IMR-90 (cell line): ENCODE data around the gene GCK. TPM values are rescaled to one million over a fixed set of nuclear protein-coding genes. Genes with fewer than 3 reads are reported as not detected.

Experiments used
- ATAC-seq: fragments of 200-7000 bp; cut with Tn5 transposase; 2 replicates; pipeline ENCODE4 v1.9.1; 2020; ENCODE audit warnings: low read depth, mild to moderate bottlenecking, moderate library complexity
- BruUV-seq: library from RNA; stranded (reverse); fragments of 400-500 nt; replicated peaks from 2 replicates; lab custom pipeline; 2021; lab: Mats Ljungman, UMichigan
- CTCF ChIA-PET: fragments of 300-600 bp; formaldehyde crosslinking; extraction: SDS; loops from one replicate; lab custom pipeline; 2021; ENCODE audit warnings: antibody characterized with exemption; lab: Yijun Ruan, JAX
- POLR2A ChIA-PET: fragments of 300-600 bp; sonication (Branson Sonifier 250); formaldehyde crosslinking; loops from one replicate; lab custom pipeline; 2022; ENCODE audit warnings: antibody characterized with exemption; ENCODE audit not compliant: unreplicated experiment; lab: Charles Lee
- DNase-seq: peaks from one replicate; pipeline ENCODE4 v3.0.0; 2013
- H2AFZ ChIP-seq: replicated peaks from 2 replicates; pipeline ENCODE3; 2013; ENCODE audit warnings: low read length, mild to moderate bottlenecking; ENCODE audit not compliant: poor library complexity
- H2AK5ac ChIP-seq: 2 replicates; pipeline ENCODE4 v1.6.1; 2013; ENCODE audit warnings: low read depth, low read length, inconsistent platforms
- H2AK9ac ChIP-seq: replicated peaks from 2 replicates; pipeline ENCODE3; 2013; ENCODE audit warnings: mild to moderate bottlenecking, low read depth, low read length, moderate library complexity; ENCODE audit not compliant: poor library complexity
- H2BK120ac ChIP-seq: 2 replicates; pipeline ENCODE4 v1.6.1; 2013; ENCODE audit warnings: low read depth, low read length, inconsistent platforms
- H2BK15ac ChIP-seq: 3 replicates; pipeline ENCODE4 v1.6.1; 2013; ENCODE audit warnings: low read depth, low read length, inconsistent platforms
- H2BK20ac ChIP-seq: 2 replicates; pipeline ENCODE4 v1.6.1; 2013; ENCODE audit warnings: low read depth, mild to moderate bottlenecking, inconsistent platforms, low read length, moderate library complexity
- H2BK5ac ChIP-seq: 2 replicates; pipeline ENCODE4 v1.6.1; 2013; ENCODE audit warnings: mild to moderate bottlenecking, low read depth, low read length, inconsistent platforms; ENCODE audit not compliant: poor library complexity, severe bottlenecking
- H3K14ac ChIP-seq: replicated peaks from 2 replicates; pipeline ENCODE4 v1.6.1; 2013; ENCODE audit warnings: low read depth, low read length, inconsistent platforms
- H3K18ac ChIP-seq: 2 replicates; pipeline ENCODE4 v1.6.1; 2013; ENCODE audit warnings: low read depth, low read length, control low read depth
- H3K23ac ChIP-seq: 2 replicates; pipeline ENCODE4 v1.6.1; 2013; ENCODE audit warnings: low read depth, low read length, inconsistent platforms
- H3K27ac ChIP-seq: 2 replicates; pipeline ENCODE4 v1.5.1; 2013; ENCODE audit warnings: mild to moderate bottlenecking, control low read depth, low read length; ENCODE audit not compliant: insufficient read depth
- H3K27me3 ChIP-seq: 2 replicates; pipeline ENCODE4 v1.6.1; 2013; ENCODE audit warnings: low read length; ENCODE audit not compliant: control insufficient read depth, insufficient read depth
- H3K36me3 ChIP-seq: 2 replicates; pipeline ENCODE4 v1.6.1; 2013; ENCODE audit warnings: low read length, mixed read lengths; ENCODE audit not compliant: control insufficient read depth, insufficient read depth
- H3K4ac ChIP-seq: 2 replicates; pipeline ENCODE4 v1.6.1; 2013; ENCODE audit warnings: low read depth, low read length, inconsistent platforms
- H3K4me1 ChIP-seq: 2 replicates; pipeline ENCODE4 v1.6.1; 2013; ENCODE audit warnings: low read length, mixed read lengths; ENCODE audit not compliant: control insufficient read depth, insufficient read depth
- H3K4me2 ChIP-seq: 2 replicates; pipeline ENCODE4 v1.6.1; 2013; ENCODE audit warnings: low read depth, mild to moderate bottlenecking, control low read depth, low read length, moderate library complexity
- H3K4me3 ChIP-seq: 2 replicates; pipeline ENCODE4 v1.5.1; 2013; ENCODE audit warnings: low read depth, mild to moderate bottlenecking, control low read depth, low read length, moderate library complexity; ENCODE audit not compliant: insufficient read depth
- H3K56ac ChIP-seq: 2 replicates; pipeline ENCODE4 v1.6.1; 2013; ENCODE audit warnings: low read length, inconsistent platforms; ENCODE audit not compliant: insufficient read depth; ENCODE audit errors: extremely low read depth
- H3K79me1 ChIP-seq, 2 experiments: 2 replicates each; pipeline ENCODE4 v1.6.1; 2013; ENCODE audit warnings: low read length in 2 of 2, inconsistent platforms in 1 of 2, low read depth in 1 of 2
- H3K9ac ChIP-seq: 2 replicates; pipeline ENCODE4 v1.6.1; 2013; ENCODE audit warnings: low read depth, low read length, control low read depth
- H3K9me1 ChIP-seq: 2 replicates; pipeline ENCODE4 v1.6.1; 2013; ENCODE audit warnings: low read length, inconsistent platforms; ENCODE audit not compliant: insufficient read depth
- H3K9me3 ChIP-seq: 2 replicates; pipeline ENCODE4 v1.6.1; 2013; ENCODE audit warnings: low read length; ENCODE audit not compliant: control insufficient read depth, insufficient read depth
- H4K20me1 ChIP-seq: 2 replicates; pipeline ENCODE4 v1.6.1; 2013; ENCODE audit warnings: low read length, inconsistent platforms; ENCODE audit not compliant: insufficient read depth
- H4K5ac ChIP-seq: 2 replicates; pipeline ENCODE4 v1.6.1; 2013; ENCODE audit warnings: mild to moderate bottlenecking, low read depth, low read length, control low read depth
- H4K8ac ChIP-seq, 2 experiments: 2 replicates each; pipeline ENCODE4 v1.6.1; 2013; ENCODE audit warnings: low read depth in 2 of 2, low read length in 2 of 2, control low read depth in 1 of 2, inconsistent platforms in 1 of 2
- H4K91ac ChIP-seq: 2 replicates; pipeline ENCODE4 v1.6.1; 2013; ENCODE audit warnings: low read depth, low read length, inconsistent platforms; ENCODE audit not compliant: insufficient read depth
- BHLHE40 ChIP-seq: fragments of 150-350 bp; IDR thresholded peaks from 2 replicates; pipeline ENCODE4 v1.6.1; 2016; ENCODE audit warnings: mild to moderate bottlenecking, low read depth, low read length
- CEBPB ChIP-seq: IDR thresholded peaks from 2 replicates; pipeline ENCODE4 v1.6.1; 2012; ENCODE audit warnings: low read depth, low read length, improper control_type of control experiment
- CHD1 ChIP-seq: IDR thresholded peaks from 2 replicates; pipeline ENCODE4 v1.6.1; 2012; ENCODE audit warnings: low read depth, low read length, improper control_type of control experiment
- ELK1 ChIP-seq: fragments of 150-350 bp; IDR thresholded peaks from 2 replicates; pipeline ENCODE4 v1.6.1; 2016; ENCODE audit warnings: low read depth, mild to moderate bottlenecking, low read length, moderate library complexity, borderline replicate concordance
- FOS ChIP-seq: fragments of 150-350 bp; IDR thresholded peaks from 2 replicates; pipeline ENCODE4 v1.6.1; 2016; ENCODE audit warnings: low read depth, low read length
- MAFK ChIP-seq: IDR thresholded peaks from 2 replicates; pipeline ENCODE4 v1.6.1; 2012; ENCODE audit warnings: low read depth, low read length, improper control_type of control experiment
- MAZ ChIP-seq: IDR thresholded peaks from 2 replicates; pipeline ENCODE4 v1.6.1; 2012; ENCODE audit warnings: low read depth, mild to moderate bottlenecking, low read length, improper control_type of control experiment, moderate library complexity, borderline replicate concordance
- MXI1 ChIP-seq: IDR thresholded peaks from 2 replicates; pipeline ENCODE4 v1.6.1; 2012; ENCODE audit warnings: low read depth, mild to moderate bottlenecking, low read length, moderate library complexity, borderline replicate concordance
- NFE2L2 ChIP-seq: fragments of 150-350 bp; IDR thresholded peaks from 2 replicates; pipeline ENCODE4 v1.6.1; 2016; ENCODE audit warnings: low read depth, mild to moderate bottlenecking, low read length
- POLR2A ChIP-seq: IDR thresholded peaks from 2 replicates; pipeline ENCODE4 v1.6.1; 2012; ENCODE audit warnings: mild to moderate bottlenecking, low read depth, low read length
- RAD21 ChIP-seq: IDR thresholded peaks from 2 replicates; pipeline ENCODE4 v1.6.1; 2012; ENCODE audit warnings: low read length, improper control_type of control experiment
- RCOR1 ChIP-seq: IDR thresholded peaks from 2 replicates; pipeline ENCODE4 v1.6.1; 2012; ENCODE audit warnings: mild to moderate bottlenecking, low read length, improper control_type of control experiment; ENCODE audit not compliant: insufficient replicate concordance
- RFX5 ChIP-seq: IDR thresholded peaks from 2 replicates; pipeline ENCODE4 v1.8.0; 2012; ENCODE audit warnings: low read depth, mild to moderate bottlenecking, low read length, moderate library complexity
- SMC3 ChIP-seq: fragments of 150-350 bp; IDR thresholded peaks from 2 replicates; pipeline ENCODE4 v1.6.1; 2016; ENCODE audit warnings: low read depth, mild to moderate bottlenecking, antibody characterized with exemption, low read length, moderate library complexity
- USF2 ChIP-seq: fragments of 150-350 bp; IDR thresholded peaks from 2 replicates; pipeline ENCODE4 v1.6.1; 2017; ENCODE audit warnings: mild to moderate bottlenecking, antibody characterized with exemption, low read length, low read depth
- WGBS, 2 experiments: methylation state at CpG; one replicate each; pipeline versions ENCODE4 v1.1.5 to v1.1.7; 2013; ENCODE audit warnings: missing lambda C conversion rate in 2 of 2; ENCODE audit not compliant: insufficient read length in 1 of 2; ENCODE audit errors: extremely low coverage in 2 of 2; 5-methylcytosine and 5-hydroxymethylcytosine counted together
- dilution Hi-C: fragments of 300-500 bp; cut with HindIII; formaldehyde crosslinking; loops from one replicate; pipeline ENCODE4 v1.14.3; 2018; ENCODE audit warnings: low sequenced_read_pairs; ENCODE audit not compliant: unreplicated experiment
- in situ Hi-C: fragments of 300-500 bp; cut with MboI; formaldehyde crosslinking; loops from 3 replicates; pipeline ENCODE4 v1.14.3; 2019; ENCODE audit warnings: low sequenced_read_pairs, inconsistent platforms, mixed read lengths
- intact Hi-C: fragments of 100-400 bp; cut with micrococcal nuclease; formaldehyde crosslinking; loops from 2 replicates; pipeline ENCODE4 v1.10.0; 2022
- polyA plus RNA-seq, 3 experiments: library from polyadenylated mRNA; depleted of rRNA; stranded (reverse); fragments of >200 nt; gene quantifications; 2 replicates each; pipeline ENCODE4 v1.2.3, GENCODE V29; 2012; ENCODE audit warnings: low replicate concordance in 1 of 3
- total RNA-seq: library from RNA; depleted of rRNA; stranded (reverse); fragments of >200 nt; gene quantifications from 2 replicates; pipeline ENCODE4 v1.2.3, GENCODE V29; 2012
- TF ChIP-seq, protein P1 (sequence below): conservative IDR thresholded peaks from 2 replicates; pipeline ENCODE4 v1.5.1; 2012; ENCODE audit warnings: mild to moderate bottlenecking, low read depth, low read length, improper control_type of control experiment

GCK gene
- total and polyA plus RNA-seq, 2 of the 4 experiments (the other 2 are of a cell fraction), result 0.14 to 0.18 TPM

DNA sequence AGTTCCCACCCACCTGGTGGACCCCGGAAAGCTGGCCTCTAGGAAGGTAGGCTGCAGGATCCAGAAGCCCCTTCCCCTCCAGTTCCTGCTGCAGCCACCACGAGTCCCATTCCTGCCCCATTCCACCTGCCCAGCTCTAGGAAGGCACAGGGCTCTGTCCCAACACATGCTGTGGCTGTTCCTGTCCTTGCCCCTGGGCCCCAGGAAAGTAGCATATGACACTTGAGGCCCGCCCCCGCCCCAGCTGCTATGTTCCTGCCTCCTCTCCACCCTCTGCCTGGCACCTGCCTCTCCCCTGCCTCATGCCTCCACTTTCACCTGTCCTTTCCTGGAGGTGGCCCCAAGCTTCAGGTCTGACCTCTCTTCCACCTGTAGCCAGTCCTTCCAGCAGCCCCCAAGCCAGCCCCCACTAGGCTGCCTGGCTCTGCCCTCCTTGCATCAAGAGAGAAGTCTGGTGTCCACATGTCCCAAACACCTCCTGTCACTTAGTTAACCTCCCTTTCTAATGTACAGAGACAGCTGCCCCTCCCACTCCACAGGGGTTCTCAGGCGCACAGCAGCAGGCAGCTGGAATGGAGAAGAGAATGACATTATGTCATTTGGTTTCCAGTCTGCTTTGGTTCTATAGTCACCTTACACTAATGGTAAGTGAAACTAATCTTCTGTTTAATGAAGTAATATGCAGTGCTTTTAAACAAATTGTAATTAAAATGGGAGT is 34.3 kb upstream of the GCK start:
- no peak overlapping the region for H3K18ac ChIP-seq
- no peak overlapping the region for H2BK20ac ChIP-seq
- H3K9me1 ChIP-seq, result no peaks in the 10 kb centered on the region
- H3K27me3 ChIP-seq, result peaks cover 46% of the 10 kb centered on the region
- no peak overlapping the region for H3K4me3 ChIP-seq
- H4K8ac ChIP-seq, result no peak overlapping the region
- TF ChIP-seq RAD21 (no peak), RCOR1 (no peak), FOS (no peak), POLR2A (no peak), CEBPB (no peak), NFE2L2 (no peak), MAFK (no peak), ELK1 (no peak), CHD1 (no peak), BHLHE40 (no peak), MXI1 (no peak), USF2 (no peak), MAZ (no peak), SMC3 (no peak), RFX5 (no peak)
- TF ChIP-seq, protein P1, sequence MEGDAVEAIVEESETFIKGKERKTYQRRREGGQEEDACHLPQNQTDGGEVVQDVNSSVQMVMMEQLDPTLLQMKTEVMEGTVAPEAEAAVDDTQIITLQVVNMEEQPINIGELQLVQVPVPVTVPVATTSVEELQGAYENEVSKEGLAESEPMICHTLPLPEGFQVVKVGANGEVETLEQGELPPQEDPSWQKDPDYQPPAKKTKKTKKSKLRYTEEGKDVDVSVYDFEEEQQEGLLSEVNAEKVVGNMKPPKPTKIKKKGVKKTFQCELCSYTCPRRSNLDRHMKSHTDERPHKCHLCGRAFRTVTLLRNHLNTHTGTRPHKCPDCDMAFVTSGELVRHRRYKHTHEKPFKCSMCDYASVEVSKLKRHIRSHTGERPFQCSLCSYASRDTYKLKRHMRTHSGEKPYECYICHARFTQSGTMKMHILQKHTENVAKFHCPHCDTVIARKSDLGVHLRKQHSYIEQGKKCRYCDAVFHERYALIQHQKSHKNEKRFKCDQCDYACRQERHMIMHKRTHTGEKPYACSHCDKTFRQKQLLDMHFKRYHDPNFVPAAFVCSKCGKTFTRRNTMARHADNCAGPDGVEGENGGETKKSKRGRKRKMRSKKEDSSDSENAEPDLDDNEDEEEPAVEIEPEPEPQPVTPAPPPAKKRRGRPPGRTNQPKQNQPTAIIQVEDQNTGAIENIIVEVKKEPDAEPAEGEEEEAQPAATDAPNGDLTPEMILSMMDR, result no peak
- H3K9me3 ChIP-seq, result peaks cover 3% of the 10 kb centered on the region
- no peak overlapping the region for H3K4ac ChIP-seq
- intact Hi-C loops, result no loop called here
- no peak overlapping the region for H3K23ac ChIP-seq
- CTCF ChIA-PET, result no interaction called here
- POLR2A ChIA-PET, result no interaction called here
- H3K56ac ChIP-seq, result no peak overlapping the region
- no peak overlapping the region for H4K91ac ChIP-seq
- dilution Hi-C loops, result no loop called here
- no peak overlapping the region for H2AK5ac ChIP-seq
- no peak overlapping the region for H3K27ac ChIP-seq
- H4K20me1 ChIP-seq, result no peaks in the 10 kb centered on the region; the same call in 1 of the 2 replicates
- H2AFZ ChIP-seq, result no peak overlapping the region
- H3K4me2 ChIP-seq, result no peak overlapping the region
- no peak overlapping the region for H2AK9ac ChIP-seq
- no peak overlapping the region for H2BK5ac ChIP-seq
- WGBS, 2 experiments, result 63% methylated on average over 3 of the region's 5 CpGs; no CpG with 5 or more reads in 1 of the 2 experiments
- no peak overlapping the region for H2BK120ac ChIP-seq
- no peaks in the 10 kb centered on the region for H3K79me1 ChIP-seq
- H3K4me1 ChIP-seq, result no peaks in the 10 kb centered on the region
- H3K14ac ChIP-seq, result no peak overlapping the region
- H2BK15ac ChIP-seq, result no peak overlapping the region
- DNase-seq (no peak), ATAC-seq (no peak)
- H4K5ac ChIP-seq, result no peak overlapping the region
- in situ Hi-C loops, result no loop called here
- H3K36me3 ChIP-seq, result no peaks in the 10 kb centered on the region
- no TSS peak for BruUV-seq
- no peak overlapping the region for H3K9ac ChIP-seq
